Endothelial cell of umbilical vein (primary cell): Measurements from ENCODE around the gene CDC42EP3.

Experiments
- CTCF ChIP-seq, 2 donors: IDR thresholded peaks; 1 replicate in 1 of 2; 2 replicates in 1 of 2; pipeline ENCODE4 v1.5.1; 2011; ENCODE audit warnings: low read length in 2 of 2, mild to moderate bottlenecking in 2 of 2, moderate library complexity in 2 of 2, control low read depth in 1 of 2, inconsistent platforms in 1 of 2, low read depth in 1 of 2; ENCODE audit not compliant: insufficient read depth in 1 of 2; ENCODE audit errors: extremely low read depth in 1 of 2
- FOS ChIP-seq: IDR thresholded peaks from 2 replicates; pipeline ENCODE4 v1.6.1; 2011; ENCODE audit warnings: mild to moderate bottlenecking, low read length, moderate library complexity, borderline replicate concordance; ENCODE audit not compliant: insufficient read depth
- POLR2A ChIP-seq: IDR thresholded peaks from 2 replicates; pipeline ENCODE4 v1.6.1; 2012; ENCODE audit warnings: low read depth, mild to moderate bottlenecking, control low read depth, low read length
- POLR2AphosphoS5 ChIP-seq: IDR thresholded peaks from 2 replicates; pipeline ENCODE4 v1.6.1; 2012; ENCODE audit warnings: low read depth, mild to moderate bottlenecking, control low read depth, low read length, moderate library complexity; ENCODE audit not compliant: insufficient read depth

GRCh38 chr2:37622450-37623100, 48.9 kb downstream of the CDC42EP3 start:
- TF ChIP-seq POLR2AphosphoS5 (no peak), POLR2A (no peak), CTCF (IDR thresholded peaks at IDR 0.05; ENCODE audit: extremely low read depth in 1 of 2, insufficient read depth in 1 of 2, low read depth in 1 of 2, low read length in 2 of 2) (no peak), FOS (no peak)
